RKO (cell line): ENCODE data around the gene DAPK2.

Source experiments
- DNase-seq: peaks from one replicate; pipeline ENCODE4 v3.0.0-alpha.2; 2016; ENCODE audit warnings: low spot score

Gene DAPK2

GRCh38 chr15:63943829-63944680, 102.2 kb downstream of the DAPK2 start:
- DNase-seq, result no peak

GRCh38 chr15:63942486-63943365, 103.6 kb downstream of the DAPK2 start:
- no peak for DNase-seq

GRCh38 chr15:63941698-63942465, 104.4 kb downstream of the DAPK2 start:
- DNase-seq, result no peak

GRCh38 chr15:63940966-63941620, 105.2 kb downstream of the DAPK2 start:
- DNase-seq, result no peak

- no peak for DNase-seq
These were observed 106.7 kb downstream of the DAPK2 start for GRCh38 chr15:63939531-63940130.

- DNase-seq, result no peak
These were observed 107.7 kb downstream of the DAPK2 start for GRCh38 chr15:63938486-63939061.

- DNase-seq, result no peak
These were observed 112.8 kb downstream of the DAPK2 start for GRCh38 chr15:63933522-63933921.

GRCh38 chr15:63931556-63931955, 114.7 kb downstream of the DAPK2 start:
- DNase-seq, result no peak

- no peak for DNase-seq
These were observed 116.3 kb downstream of the DAPK2 start for GRCh38 chr15:63930034-63930433.

- DNase-seq, result no peak
These were observed 118.0 kb downstream of the DAPK2 start for GRCh38 chr15:63928185-63928842.

- DNase-seq, result no peak
These were observed 122.0 kb downstream of the DAPK2 start for GRCh38 chr15:63923993-63924950.

- DNase-seq, result no peak
These were observed 123.4 kb downstream of the DAPK2 start for GRCh38 chr15:63922916-63923315.

- DNase-seq, result no peak
These were observed 123.9 kb downstream of the DAPK2 start for GRCh38 chr15:63922261-63922904.

GRCh38 chr15:63920504-63921175, 125.6 kb downstream of the DAPK2 start:
- no peak for DNase-seq

GRCh38 chr15:63918901-63919348, 127.4 kb downstream of the DAPK2 start:
- DNase-seq, result no peak

- no peak for DNase-seq
These were observed 128.0 kb downstream of the DAPK2 start for GRCh38 chr15:63918317-63918672.

- DNase-seq, result no peak
These were observed 128.5 kb downstream of the DAPK2 start for GRCh38 chr15:63917588-63918316.
